ENCODE data around the gene LGALS9B.
"Not testable (repeated sequence)": the region's sequence is repeated elsewhere in the genome, so short reads cannot be mapped to it uniquely, and the experiment has no call there.

LGALS9B gene

DNA sequence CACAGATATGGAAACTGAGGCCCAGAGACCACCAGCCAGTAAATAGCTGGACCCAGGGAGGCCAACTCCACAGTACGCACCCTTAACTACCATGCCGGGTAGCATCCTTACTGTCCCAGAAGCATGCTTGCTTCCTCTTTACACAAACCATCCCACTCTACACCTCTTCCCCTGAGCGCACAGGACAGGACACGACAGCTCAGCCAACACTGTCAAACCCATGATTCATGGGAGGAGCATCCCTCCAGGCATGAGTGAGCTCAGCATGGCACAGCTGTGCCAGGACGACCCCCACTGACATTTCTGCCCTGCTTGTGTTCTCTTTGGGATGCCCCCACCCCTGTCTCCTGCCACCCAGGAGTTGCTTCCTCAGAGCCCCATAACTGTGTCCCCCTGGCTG, 340 bp downstream of the LGALS9B start:
- not testable (repeated sequence) for DNase-seq (ENCODE audit: low spot score)

GRCh38 chr17:20466553-20466952, 786 bp downstream of the LGALS9B start:
- not testable (repeated sequence) for DNase-seq (ENCODE audit: low spot score)

- not testable (repeated sequence) for DNase-seq (ENCODE audit: low spot score)
Observed at GRCh38 chr17:20465535-20465934, 1.8 kb downstream of the LGALS9B start.

DNA sequence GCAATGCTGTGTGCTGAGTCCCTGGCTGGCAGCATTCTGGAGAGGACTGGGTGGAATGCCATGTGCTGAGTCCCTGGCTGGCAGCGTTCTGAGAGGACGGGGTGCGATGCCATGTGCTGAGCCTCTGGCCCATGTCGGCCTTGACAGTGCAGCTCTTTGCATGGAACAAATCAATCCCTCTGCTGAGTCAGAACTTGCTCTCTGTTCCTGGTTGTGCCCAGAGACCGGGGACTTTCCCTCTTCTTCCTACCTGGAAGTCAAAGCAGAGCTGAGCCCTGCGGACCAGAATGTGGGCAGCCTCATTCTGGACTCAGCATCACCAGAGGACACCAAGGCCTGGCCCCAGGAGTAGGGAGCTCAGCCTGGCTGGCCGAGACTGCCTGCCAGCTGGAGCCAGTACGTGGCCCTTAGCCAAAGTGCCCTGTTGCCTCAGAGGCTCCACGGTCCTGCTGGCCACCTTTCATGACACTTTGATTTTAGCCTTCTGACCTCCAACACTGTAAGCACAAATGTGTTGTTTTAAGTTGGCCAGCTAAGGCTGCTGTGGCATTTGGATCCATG, 2.4 kb downstream of the LGALS9B start:
- DNase-seq (ENCODE audit: low spot score): not testable (repeated sequence)

- not testable (repeated sequence) for DNase-seq (ENCODE audit: low spot score)
Observed at GRCh38 chr17:20462158-20462557, 5.2 kb downstream of the LGALS9B start.

DNA sequence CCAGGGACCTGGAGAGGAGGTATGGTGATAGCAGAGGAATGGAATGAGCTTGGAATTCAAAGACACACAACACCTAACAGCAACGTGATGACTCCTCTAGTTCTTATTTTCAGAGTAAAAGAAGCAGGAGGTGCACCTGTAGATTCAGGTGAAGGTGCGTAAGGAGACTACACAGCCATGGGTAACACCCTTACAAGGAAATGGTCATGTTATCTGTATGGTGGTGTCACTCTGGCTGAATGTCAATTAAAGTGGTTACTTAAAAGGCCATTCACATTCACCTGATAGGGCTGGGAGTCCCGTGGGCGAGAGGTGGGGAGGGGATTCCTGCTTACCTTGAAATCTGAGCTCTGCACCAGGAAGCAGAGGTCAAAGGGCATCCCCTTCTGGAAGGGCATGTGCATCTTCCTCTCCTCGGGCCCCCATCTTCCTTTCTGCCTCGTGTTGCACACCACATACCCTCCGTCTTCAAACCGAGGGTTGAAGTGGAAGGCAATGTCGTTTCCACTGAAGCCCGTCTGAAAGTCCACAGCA, 9.4 kb downstream of the LGALS9B start:
- DNase-seq (ENCODE audit: low spot score): not testable (repeated sequence)

DNA sequence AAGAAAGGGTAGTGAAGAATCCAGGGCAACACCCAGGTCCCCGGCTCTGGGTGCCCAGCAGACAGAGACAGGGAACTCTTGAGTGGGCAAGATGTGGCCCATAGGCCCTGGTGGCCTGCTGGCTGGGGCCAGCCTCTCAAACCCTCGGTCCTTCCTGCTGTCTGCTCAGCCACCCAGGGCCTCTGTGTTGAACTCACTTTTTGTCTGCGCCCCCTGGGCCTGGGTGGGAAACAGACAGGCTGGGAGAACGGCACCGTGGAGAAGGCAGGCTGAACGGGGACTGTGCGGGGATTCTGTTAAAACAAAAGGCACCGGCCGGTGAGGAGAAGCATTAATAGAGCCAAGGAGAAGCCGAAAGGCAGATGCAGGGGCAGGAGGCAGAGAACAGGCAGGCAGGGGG, 12.2 kb downstream of the LGALS9B start:
- not testable (repeated sequence) for DNase-seq (ENCODE audit: low spot score)

DNA sequence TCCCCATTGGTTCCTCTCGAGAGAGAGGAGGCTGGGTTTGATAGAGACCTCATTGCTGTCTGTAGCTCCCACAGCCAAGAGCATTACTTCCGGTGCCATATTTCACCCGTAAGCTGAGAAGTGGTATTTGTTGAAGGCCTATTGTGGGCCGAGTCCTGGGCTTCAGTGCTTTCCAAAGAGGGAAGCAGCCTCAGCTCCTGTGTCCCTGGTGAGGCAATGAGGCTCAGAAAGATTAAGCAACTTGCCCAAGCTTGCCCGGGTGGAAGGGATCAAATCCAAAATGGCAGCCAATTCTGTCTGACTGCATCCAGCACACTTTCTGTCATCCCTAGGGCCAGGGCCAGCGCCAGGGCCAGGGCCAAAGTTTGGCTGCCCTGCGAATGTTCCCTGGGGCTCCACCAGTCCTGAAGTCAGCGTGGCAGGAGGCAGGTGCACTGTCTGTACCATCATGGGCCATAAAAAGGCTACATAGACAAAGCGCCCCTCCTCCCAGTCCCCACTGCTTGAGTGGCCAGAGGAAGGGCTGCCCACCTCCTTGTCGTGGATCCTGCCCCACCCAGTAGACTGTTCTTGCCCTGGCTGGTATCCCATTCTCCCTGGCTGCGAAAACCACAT, 13.4 kb downstream of the LGALS9B start:
- DNase-seq (ENCODE audit: low spot score): not testable (repeated sequence)

GRCh38 chr17:20450852-20451251, 16.5 kb downstream of the LGALS9B start:
- DNase-seq (ENCODE audit: low spot score): not testable (repeated sequence)

GRCh38 chr17:20447534-20448321, 19.6 kb downstream of the LGALS9B start:
- DNase-seq (ENCODE audit: low spot score): not testable (repeated sequence)

DNA sequence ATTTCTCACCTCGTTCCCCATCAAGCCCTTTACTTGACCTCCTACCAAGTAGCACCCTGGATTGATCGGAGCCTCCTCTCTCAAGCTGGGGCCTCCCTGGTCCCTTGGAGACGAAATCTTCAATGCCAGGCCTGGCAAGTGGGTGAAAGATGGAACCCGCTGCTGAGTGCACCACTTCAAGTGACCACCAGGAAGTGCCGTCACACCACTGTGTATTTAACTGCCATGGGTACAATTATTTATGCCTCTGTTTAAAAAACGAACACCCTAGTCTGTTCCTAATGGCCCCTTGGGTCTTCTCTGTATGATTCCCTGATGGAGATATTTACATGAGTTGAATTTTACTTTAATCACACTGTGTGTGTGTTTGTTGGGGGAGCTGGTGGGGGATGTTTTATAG, 20.4 kb downstream of the LGALS9B start:
- not testable (repeated sequence) for DNase-seq (ENCODE audit: low spot score)

DNA sequence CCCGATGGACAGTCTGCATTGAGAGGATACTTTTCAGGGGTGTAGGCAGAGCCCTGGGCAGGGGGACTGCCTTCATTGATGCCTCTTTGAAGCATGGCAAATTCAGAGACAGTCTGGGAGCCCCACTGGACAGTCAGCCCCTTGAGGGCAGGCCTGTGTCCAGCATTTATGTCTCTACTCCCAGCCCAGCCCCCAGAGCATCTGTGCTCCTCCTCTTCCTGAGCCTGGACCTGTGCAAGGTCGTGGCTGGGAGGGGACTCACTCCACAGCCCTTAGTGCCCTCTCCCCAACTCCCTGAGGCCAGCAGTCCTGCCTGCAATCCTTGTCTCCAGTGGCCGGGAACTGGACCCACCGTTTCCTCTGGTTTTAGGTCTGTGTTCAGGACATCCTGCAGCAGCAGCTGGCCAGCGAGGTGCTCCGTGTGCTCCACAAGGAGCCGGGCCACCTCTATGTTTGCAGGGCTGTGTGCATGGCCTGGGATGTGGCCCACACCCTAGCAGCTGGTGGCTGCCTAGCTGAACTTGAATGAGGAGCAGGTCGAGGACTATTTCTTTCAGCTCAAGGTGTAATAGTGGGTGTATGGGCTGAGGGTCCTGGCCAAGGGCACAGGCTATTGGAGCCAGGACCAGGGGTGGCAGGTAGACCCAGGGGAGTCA, 22.6 kb downstream of the LGALS9B start:
- DNase-seq (ENCODE audit: low spot score): not testable (repeated sequence)

DNA sequence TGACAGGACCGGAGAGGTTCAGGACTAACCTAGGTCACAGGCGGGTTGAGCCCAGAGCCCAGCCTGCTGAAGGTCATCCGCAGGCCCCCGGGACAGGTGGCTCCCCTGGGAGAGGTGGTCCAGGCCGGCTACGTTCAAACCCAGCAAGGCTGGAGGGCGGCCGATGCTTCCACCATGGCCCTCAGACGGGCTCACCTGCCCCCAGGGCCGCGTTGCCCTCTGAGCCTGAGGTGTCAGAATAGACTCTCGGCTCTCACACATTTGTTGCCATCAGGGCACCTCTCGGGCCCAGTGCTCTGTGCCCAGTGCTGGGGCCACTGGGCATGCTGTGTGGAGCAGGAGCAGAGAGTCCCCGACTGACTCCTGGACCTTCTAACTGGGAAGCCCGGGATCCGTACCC, 23.2 kb downstream of the LGALS9B start:
- DNase-seq (ENCODE audit: low spot score): not testable (repeated sequence)

DNA sequence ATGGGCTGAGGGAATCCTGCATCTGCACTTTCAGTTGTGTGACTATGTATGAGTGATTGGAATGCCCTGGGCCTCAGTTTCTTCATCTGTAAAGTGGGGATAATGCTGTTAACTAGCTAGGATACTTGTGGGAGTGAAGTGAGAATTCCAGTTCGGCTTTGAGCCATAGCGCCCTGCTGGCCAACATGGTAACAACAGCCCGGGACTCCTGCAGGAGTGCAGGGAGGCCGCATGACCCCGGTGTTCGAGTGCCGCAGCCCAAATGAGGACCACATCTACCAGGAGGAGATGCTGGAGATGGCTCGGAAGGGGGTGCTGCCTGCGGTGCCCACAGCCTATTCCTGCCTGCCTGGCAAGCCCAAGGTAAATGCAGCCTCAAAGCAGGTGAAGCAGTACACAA, 23.7 kb downstream of the LGALS9B start:
- DNase-seq (ENCODE audit: low spot score): not testable (repeated sequence)

DNA sequence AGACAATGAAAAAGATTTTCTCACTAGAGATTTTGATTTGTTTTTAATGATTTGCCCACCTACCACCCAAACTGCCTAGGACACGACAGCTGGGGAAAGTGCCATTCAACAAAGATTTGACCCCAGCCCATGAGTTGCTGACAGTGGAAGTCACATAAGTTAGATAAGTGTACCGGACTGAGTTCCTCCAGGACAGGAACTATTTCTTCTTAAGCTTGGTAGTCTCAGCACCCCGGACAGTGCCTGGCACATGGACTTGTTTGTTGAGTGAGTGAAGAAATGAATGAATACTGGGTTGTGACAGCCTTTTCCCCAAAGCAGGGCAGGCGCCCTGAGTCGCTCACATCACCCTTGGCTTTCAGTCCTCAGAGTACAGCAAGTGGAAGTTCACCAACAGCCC, 26.7 kb downstream of the LGALS9B start:
- DNase-seq (ENCODE audit: low spot score): not testable (repeated sequence)

- DNase-seq (ENCODE audit: low spot score): not testable (repeated sequence)
Observed at GRCh38 chr17:20435166-20435565, 32.2 kb downstream of the LGALS9B start.

GRCh38 chr17:20433382-20433781, 34.0 kb downstream of the LGALS9B start:
- DNase-seq (ENCODE audit: low spot score): not testable (repeated sequence)

- not testable (repeated sequence) for DNase-seq (ENCODE audit: low spot score)
Observed at GRCh38 chr17:20427264-20427663, 40.1 kb downstream of the LGALS9B start.

DNA sequence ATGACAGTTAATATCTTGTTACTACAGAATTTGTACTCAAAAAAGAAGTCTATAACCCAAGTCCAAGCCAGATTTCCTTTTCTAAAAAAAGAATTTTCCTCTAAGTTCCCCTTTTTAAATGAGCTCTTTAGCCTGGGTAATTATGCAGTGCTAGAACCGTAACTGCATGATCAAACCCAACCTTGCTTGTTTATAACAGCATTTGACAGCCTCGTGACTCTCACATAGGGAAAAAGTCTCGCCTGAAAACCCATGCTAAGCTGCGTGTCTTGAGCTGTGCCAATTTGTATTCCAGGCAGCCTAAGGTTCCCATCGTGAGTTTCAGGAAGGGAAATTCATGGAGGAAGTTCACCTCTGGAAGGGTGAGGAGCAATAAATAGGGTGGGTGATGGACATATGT, 44.5 kb downstream of the LGALS9B start:
- not testable (repeated sequence) for DNase-seq (ENCODE audit: low spot score)

DNA sequence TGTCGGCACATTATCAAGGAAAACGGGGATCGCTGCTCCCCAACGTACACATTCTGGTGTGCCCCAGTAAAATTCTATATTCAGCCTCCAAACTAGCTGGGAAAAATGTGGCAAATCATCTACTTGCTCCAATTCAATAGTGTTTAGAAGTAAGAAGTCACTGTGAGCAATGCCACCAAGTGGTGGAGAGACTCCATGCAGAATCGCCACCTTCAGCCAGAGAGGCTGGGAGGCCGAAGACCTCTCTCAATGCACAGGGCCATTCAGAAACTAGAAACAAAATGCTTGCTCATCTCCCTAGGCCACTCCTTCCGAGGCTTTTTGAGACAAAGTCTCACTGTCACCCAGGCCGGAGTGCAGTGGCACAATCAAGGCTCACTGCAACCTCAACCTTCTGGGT, 48.5 kb downstream of the LGALS9B start:
- not testable (repeated sequence) for DNase-seq (ENCODE audit: low spot score)

- DNase-seq (ENCODE audit: low spot score): not testable (repeated sequence)
Observed at GRCh38 chr17:20417492-20418080, 49.8 kb downstream of the LGALS9B start.

Data from putamen (tissue), 1 donor.